Measurements from ENCODE around the gene DICER1.

DNA sequence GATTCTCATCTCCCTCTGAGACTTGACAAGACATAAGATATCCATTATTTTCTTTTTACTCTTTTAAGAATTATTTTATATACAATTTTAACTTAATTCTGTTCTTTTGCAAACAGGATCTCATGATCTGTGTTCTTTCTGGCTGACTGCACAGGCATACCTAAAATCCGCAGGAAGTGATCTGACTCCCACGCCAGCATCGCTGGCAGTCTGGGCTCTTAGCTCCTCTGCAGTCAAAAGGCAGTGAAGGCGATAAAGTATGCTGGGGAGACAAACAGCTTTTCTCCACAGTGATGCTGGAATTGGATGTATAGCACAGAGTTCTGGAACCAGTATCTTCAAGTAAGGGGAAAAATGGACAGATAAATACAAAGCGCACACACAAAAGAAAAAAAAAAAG is 52.4 kb downstream of the DICER1 start:
- TF ChIP-seq, protein P1, sequence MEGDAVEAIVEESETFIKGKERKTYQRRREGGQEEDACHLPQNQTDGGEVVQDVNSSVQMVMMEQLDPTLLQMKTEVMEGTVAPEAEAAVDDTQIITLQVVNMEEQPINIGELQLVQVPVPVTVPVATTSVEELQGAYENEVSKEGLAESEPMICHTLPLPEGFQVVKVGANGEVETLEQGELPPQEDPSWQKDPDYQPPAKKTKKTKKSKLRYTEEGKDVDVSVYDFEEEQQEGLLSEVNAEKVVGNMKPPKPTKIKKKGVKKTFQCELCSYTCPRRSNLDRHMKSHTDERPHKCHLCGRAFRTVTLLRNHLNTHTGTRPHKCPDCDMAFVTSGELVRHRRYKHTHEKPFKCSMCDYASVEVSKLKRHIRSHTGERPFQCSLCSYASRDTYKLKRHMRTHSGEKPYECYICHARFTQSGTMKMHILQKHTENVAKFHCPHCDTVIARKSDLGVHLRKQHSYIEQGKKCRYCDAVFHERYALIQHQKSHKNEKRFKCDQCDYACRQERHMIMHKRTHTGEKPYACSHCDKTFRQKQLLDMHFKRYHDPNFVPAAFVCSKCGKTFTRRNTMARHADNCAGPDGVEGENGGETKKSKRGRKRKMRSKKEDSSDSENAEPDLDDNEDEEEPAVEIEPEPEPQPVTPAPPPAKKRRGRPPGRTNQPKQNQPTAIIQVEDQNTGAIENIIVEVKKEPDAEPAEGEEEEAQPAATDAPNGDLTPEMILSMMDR (conservative IDR thresholded peaks at IDR 0.05; ENCODE audit: low read depth, low read length) = no peak
- no peak for TF ChIP-seq EZH2 (IDR thresholded peaks at IDR 0.05; ENCODE audit: borderline replicate concordance, low read depth, low read length, poor library complexity, severe bottlenecking)
